ENCODE results near the gene STRBP.

The STRBP gene

GRCh38 chr9:123097430-123098095, 170.8 kb downstream of the STRBP start:
- no peak for DNase-seq (ENCODE audit: low spot score)

- DNase-seq (ENCODE audit: low spot score): no peak
These were observed 171.4 kb downstream of the STRBP start for GRCh38 chr9:123096987-123097386.

- no peak for DNase-seq (ENCODE audit: low spot score)
These were observed 175.2 kb downstream of the STRBP start for GRCh38 chr9:123093141-123093540.

- DNase-seq (ENCODE audit: low spot score): no peak
These were observed 176.9 kb downstream of the STRBP start for GRCh38 chr9:123091459-123091858.

GRCh38 chr9:123090956-123091355, 177.4 kb downstream of the STRBP start:
- no peak for DNase-seq (ENCODE audit: low spot score)

- DNase-seq (ENCODE audit: low spot score): no peak
These were observed 178.0 kb downstream of the STRBP start for GRCh38 chr9:123090198-123090896.

GRCh38 chr9:123089790-123090189, 178.6 kb downstream of the STRBP start:
- DNase-seq (ENCODE audit: low spot score): no peak

GRCh38 chr9:123089040-123089439, 179.3 kb downstream of the STRBP start:
- DNase-seq (ENCODE audit: low spot score): no peak

GRCh38 chr9:123087359-123087888, 181.0 kb downstream of the STRBP start:
- no peak for DNase-seq (ENCODE audit: low spot score)

- DNase-seq (ENCODE audit: low spot score): no peak
These were observed 182.5 kb downstream of the STRBP start for GRCh38 chr9:123085916-123086315.

GRCh38 chr9:123084256-123084655, 184.1 kb downstream of the STRBP start:
- no peak for DNase-seq (ENCODE audit: low spot score)

GRCh38 chr9:123083680-123084079, 184.7 kb downstream of the STRBP start:
- DNase-seq (ENCODE audit: low spot score): no peak

- DNase-seq (ENCODE audit: low spot score): peak; percentile 33
These were observed 186.6 kb downstream of the STRBP start for GRCh38 chr9:123081824-123082223.

- no peak for DNase-seq (ENCODE audit: low spot score)
These were observed 187.9 kb downstream of the STRBP start for GRCh38 chr9:123080444-123080843.

GRCh38 chr9:123074628-123075027, 193.8 kb downstream of the STRBP start:
- no peak for DNase-seq (ENCODE audit: low spot score)

- no peak for DNase-seq (ENCODE audit: low spot score)
These were observed 194.4 kb downstream of the STRBP start for GRCh38 chr9:123073991-123074422.

- no peak for DNase-seq (ENCODE audit: low spot score)
These were observed 194.9 kb downstream of the STRBP start for GRCh38 chr9:123073441-123073840.

GRCh38 chr9:123072407-123072995, 195.9 kb downstream of the STRBP start:
- no peak for DNase-seq (ENCODE audit: low spot score)

All from kidney capillary endothelial cell (primary cell).